Endothelial cell of umbilical vein (primary cell): ENCODE data around the gene RPL10A. TPM values are rescaled to one million over a fixed set of nuclear protein-coding genes. Genes with fewer than 3 reads are reported as not detected.

Experiments
- BruUV-seq: library from RNA; stranded (reverse); fragments of 400-500 nt; replicated peaks from 2 replicates; lab custom pipeline; 2021; lab: Mats Ljungman, UMichigan
- CTCF ChIA-PET: fragments of 300-600, 350-600 bp; sonication (Branson Sonifier 250); formaldehyde crosslinking; loops from one replicate; lab custom pipeline; 2021; ENCODE audit warnings: antibody characterized with exemption, inconsistent platforms; lab: Charles Lee
- POLR2A ChIA-PET: fragments of 300-600, 350-600 bp; sonication (Branson Sonifier 250); formaldehyde crosslinking; loops from one replicate; lab custom pipeline; 2021; ENCODE audit warnings: antibody characterized with exemption, inconsistent platforms; lab: Charles Lee
- DNase-seq: peaks from one replicate; pipeline ENCODE4 v3.0.0-alpha.2; 2011; ENCODE audit warnings: low read depth, low spot score
- FAIRE-seq: peaks from 2 replicates; lab custom pipeline; 2011; peaks lifted over from hg19 to GRCh38; lab: Jason Lieb, UNC
- H2AFZ ChIP-seq: 2 replicates; pipeline ENCODE4 v1.6.0; 2012; ENCODE audit warnings: low read depth, low read length, control low read depth, inconsistent platforms
- H3K27ac ChIP-seq: 2 replicates; pipeline ENCODE4 v1.5.1; 2011; ENCODE audit warnings: low read depth, mild to moderate bottlenecking, control low read depth, low read length, moderate library complexity; ENCODE audit not compliant: insufficient read depth
- H3K27me3 ChIP-seq, 2 experiments: 2 replicates each; pipeline versions ENCODE4 v1.6.0 to v1.6.1; 2011; ENCODE audit warnings: low read length in 2 of 2, mixed read lengths in 1 of 2; ENCODE audit not compliant: control insufficient read depth in 2 of 2, insufficient read depth in 2 of 2
- H3K36me3 ChIP-seq, 2 experiments: 2 replicates in 1 of 2; 3 replicates in 1 of 2; pipeline ENCODE4 v1.5.1; 2011; ENCODE audit warnings: low read length in 2 of 2, mild to moderate bottlenecking in 1 of 2, moderate library complexity in 1 of 2; ENCODE audit not compliant: control insufficient read depth in 2 of 2, insufficient read depth in 2 of 2; ENCODE audit errors: extremely low read depth in 1 of 2
- H3K4me1 ChIP-seq: 3 replicates; pipeline ENCODE4 v1.5.1; 2011; ENCODE audit warnings: mild to moderate bottlenecking, low read length; ENCODE audit not compliant: control insufficient read depth, insufficient read depth; ENCODE audit errors: extremely low read depth
- H3K4me2 ChIP-seq: 2 replicates; pipeline ENCODE4 v1.6.1; 2011; ENCODE audit warnings: low read length, control low read depth, mixed read lengths; ENCODE audit not compliant: insufficient read depth
- H3K4me3 ChIP-seq, 3 experiments: fragments of 200-600 bp in 1 of 3; sonication (generic), shearing (Covaris generic) in 1 of 3; replicated peaks in 1 of 3; 2 replicates each; pipeline ENCODE4 v1.5.1; 2011 to 2016; ENCODE audit warnings: control low read depth in 3 of 3, low read length in 3 of 3, mild to moderate bottlenecking in 2 of 3, inconsistent platforms in 1 of 3, low read depth in 1 of 3, moderate library complexity in 1 of 3; ENCODE audit not compliant: insufficient read depth in 1 of 3
- H3K79me2 ChIP-seq: 2 replicates; pipeline ENCODE4 v1.6.0; 2012; ENCODE audit warnings: low read length, inconsistent platforms; ENCODE audit not compliant: control insufficient read depth, insufficient read depth
- H3K9ac ChIP-seq: replicated peaks from 2 replicates; pipeline ENCODE3; 2011; ENCODE audit warnings: low read length, control low read depth; ENCODE audit not compliant: insufficient read depth; ENCODE audit errors: extremely low read depth
- H3K9me1 ChIP-seq: replicated peaks from 3 replicates; pipeline ENCODE4 v1.6.0; 2011; ENCODE audit warnings: mild to moderate bottlenecking, low read length; ENCODE audit not compliant: control insufficient read depth, insufficient read depth; ENCODE audit errors: extremely low read depth
- H3K9me3 ChIP-seq: replicated peaks from 2 replicates; pipeline ENCODE4 v1.5.1; 2012; ENCODE audit warnings: low read length, inconsistent platforms; ENCODE audit not compliant: control insufficient read depth, insufficient read depth
- H4K20me1 ChIP-seq: replicated peaks from 2 replicates; pipeline ENCODE3; 2011; ENCODE audit warnings: mild to moderate bottlenecking, low read length; ENCODE audit not compliant: control insufficient read depth, insufficient read depth; ENCODE audit errors: extremely low read depth
- CTCF ChIP-seq, 2 donors: IDR thresholded peaks; 1 replicate in 1 of 2; 2 replicates in 1 of 2; pipeline ENCODE4 v1.5.1; 2011; ENCODE audit warnings: low read length in 2 of 2, mild to moderate bottlenecking in 2 of 2, moderate library complexity in 2 of 2, control low read depth in 1 of 2, inconsistent platforms in 1 of 2, low read depth in 1 of 2; ENCODE audit not compliant: insufficient read depth in 1 of 2; ENCODE audit errors: extremely low read depth in 1 of 2
- FOS ChIP-seq: IDR thresholded peaks from 2 replicates; pipeline ENCODE4 v1.6.1; 2011; ENCODE audit warnings: mild to moderate bottlenecking, low read length, moderate library complexity, borderline replicate concordance; ENCODE audit not compliant: insufficient read depth
- GATA2 ChIP-seq: IDR thresholded peaks from 2 replicates; pipeline ENCODE4 v1.7.0; 2011; ENCODE audit warnings: low read depth, mild to moderate bottlenecking, moderate library complexity, mixed read lengths, low read length; ENCODE audit not compliant: insufficient read length, insufficient read depth
- JUN ChIP-seq: IDR thresholded peaks from 2 replicates; pipeline ENCODE4 v1.6.1; 2011; ENCODE audit warnings: borderline replicate concordance, low read depth; ENCODE audit not compliant: insufficient read length, insufficient read depth
- MYC ChIP-seq: IDR thresholded peaks from one replicate; pipeline ENCODE4 v1.6.1; 2011; ENCODE audit warnings: mild to moderate bottlenecking, low read depth, low read length
- POLR2AphosphoS5 ChIP-seq: IDR thresholded peaks from 2 replicates; pipeline ENCODE4 v1.6.1; 2012; ENCODE audit warnings: low read depth, mild to moderate bottlenecking, control low read depth, low read length, moderate library complexity; ENCODE audit not compliant: insufficient read depth
- dilution Hi-C: fragments of 300-500 bp; cut with MboI; formaldehyde crosslinking; loops from one replicate; pipeline ENCODE4 v1.15.0; 2019; ENCODE audit warnings: low sequenced_read_pairs; ENCODE audit not compliant: extremely low pct_ligation_motif_present
- intact Hi-C: fragments of 100-400 bp; cut with micrococcal nuclease; formaldehyde crosslinking; loops from one replicate; pipeline ENCODE4 v1.10.0; 2022
- polyA plus RNA-seq, 4 experiments: library from polyadenylated mRNA; depleted of rRNA in 3 of 4; stranded (reverse) in 3 of 4; unstranded in 1 of 4; fragments of >200 nt; gene quantifications; 2 replicates each; pipeline versions ENCODE4 v1.2.1 to v1.2.3, GENCODE V29; 2011 to 2012; ENCODE audit warnings: missing spikeins in 1 of 4
- total RNA-seq: library from RNA; stranded (reverse); gene quantifications from 2 replicates; pipeline ENCODE4 v1.2.3, GENCODE V29; 2021

The RPL10A gene
- total and polyA plus RNA-seq, 2 donors (not counting 3 experiments of a cell fraction or from before 2014, with no cell fraction given) = 1,339 to 1,956 TPM

- no peaks in the 10 kb centered on the region for H3K79me2 ChIP-seq
- intact Hi-C loops = no loop called here
- H3K27ac ChIP-seq = no peak overlapping the region
- H3K9me1 ChIP-seq = no peaks in the 10 kb centered on the region
- H2AFZ ChIP-seq = no peak overlapping the region
- H3K4me1 ChIP-seq = no peaks in the 10 kb centered on the region
- CTCF ChIA-PET = no interaction called here
- no peak overlapping the region for H3K9ac ChIP-seq
- dilution Hi-C loops = no loop called here
- DNase-seq (no peak), FAIRE-seq (no peak)
- no peaks in the 10 kb centered on the region for H3K36me3 ChIP-seq
- POLR2A ChIA-PET = no interaction called here
- no peaks in the 10 kb centered on the region for H3K27me3 ChIP-seq
- no peak overlapping the region for H3K4me2 ChIP-seq
- TF ChIP-seq JUN (no peak), GATA2 (no peak), MYC (no peak)
- no peaks in the 10 kb centered on the region for H3K9me3 ChIP-seq
- H3K4me3 ChIP-seq = no peak overlapping the region
- no TSS peak for BruUV-seq
- no peaks in the 10 kb centered on the region for H4K20me1 ChIP-seq
These were observed 14.9 kb downstream of the RPL10A start for GRCh38 chr6:35483062-35483461.

- no TSS peak for BruUV-seq
- Histone ChIP-seq H3K79me2 (no peaks in the 10 kb centered on the region), H3K9me3 (no peaks in the 10 kb centered on the region), H3K27ac (no peak overlapping the region), H3K9me1 (no peaks in the 10 kb centered on the region), H4K20me1 (no peaks in the 10 kb centered on the region), H2AFZ (no peak overlapping the region), H3K4me3 (no peak overlapping the region), H3K27me3 (no peaks in the 10 kb centered on the region), H3K4me1 (no peaks in the 10 kb centered on the region), H3K36me3 (no peaks in the 10 kb centered on the region), H3K9ac (no peak overlapping the region), H3K4me2 (no peak overlapping the region)
- intact Hi-C loops (no loop called here), dilution Hi-C loops (no loop called here)
- DNase-seq (no peak), FAIRE-seq (no peak)
- ChIA-PET CTCF (no interaction called here), POLR2A (no interaction called here)
- TF ChIP-seq MYC (no peak), POLR2AphosphoS5 (no peak), GATA2 (no peak), FOS (no peak), CTCF (IDR thresholded peaks at IDR 0.05; ENCODE audit: extremely low read depth in 1 of 2, insufficient read depth in 1 of 2, low read depth in 1 of 2, low read length in 2 of 2) (no peak)
These were observed 15.3 kb downstream of the RPL10A start for GRCh38 chr6:35483490-35483889.
